Thyroid gland (tissue), 4 donors: Measurements from ENCODE around the gene MSMO1.

Source experiments
- CTCF ChIP-seq, 6 experiments: fragments of 200-600 bp in 3 of 6; fragments of 450-650 bp in 3 of 6; sonication (generic) in 3 of 6; IDR thresholded peaks; one replicate each; pipeline ENCODE4 v1.5.1; 2016 to 2019; ENCODE audit warnings: antibody characterized with exemption in 6 of 6, mild to moderate bottlenecking in 2 of 6, inconsistent platforms in 1 of 6, moderate library complexity in 1 of 6
- POLR2A ChIP-seq, 2 donors: fragments of 450-650 bp; IDR thresholded peaks; one replicate each; pipeline ENCODE4 v1.6.1; 2017; ENCODE audit warnings: antibody characterized with exemption in 2 of 2, mild to moderate bottlenecking in 2 of 2, moderate library complexity in 1 of 2

GRCh38 chr4:165335163-165335703 lies 7.8 kb downstream of the MSMO1 start:
- TF ChIP-seq POLR2A (IDR thresholded peaks at IDR 0.05), result no peak
- TF ChIP-seq CTCF (IDR thresholded peaks at IDR 0.05), result no peak
